Endothelial cell of umbilical vein (primary cell): ENCODE results near the gene ISG15. TPM values are rescaled to one million over a fixed set of nuclear protein-coding genes. Genes with fewer than 3 reads are reported as not detected.
"Not testable (repeated sequence)": the region's sequence is repeated elsewhere in the genome, so short reads cannot be mapped to it uniquely, and the experiment has no call there.

Experiments used
- BruUV-seq: library from RNA; stranded (reverse); fragments of 400-500 nt; replicated peaks from 2 replicates; lab custom pipeline; 2021; lab: Mats Ljungman, UMichigan
- CTCF ChIA-PET: fragments of 300-600, 350-600 bp; sonication (Branson Sonifier 250); formaldehyde crosslinking; loops from one replicate; lab custom pipeline; 2021; ENCODE audit warnings: antibody characterized with exemption, inconsistent platforms; lab: Charles Lee
- POLR2A ChIA-PET: fragments of 300-600, 350-600 bp; sonication (Branson Sonifier 250); formaldehyde crosslinking; loops from one replicate; lab custom pipeline; 2021; ENCODE audit warnings: antibody characterized with exemption, inconsistent platforms; lab: Charles Lee
- DNase-seq: peaks from one replicate; pipeline ENCODE4 v3.0.0-alpha.2; 2011; ENCODE audit warnings: low read depth, low spot score
- FAIRE-seq: peaks from 2 replicates; lab custom pipeline; 2011; peaks lifted over from hg19 to GRCh38; lab: Jason Lieb, UNC
- H2AFZ ChIP-seq: 2 replicates; pipeline ENCODE4 v1.6.0; 2012; ENCODE audit warnings: low read depth, low read length, control low read depth, inconsistent platforms
- H3K27ac ChIP-seq: 2 replicates; pipeline ENCODE4 v1.5.1; 2011; ENCODE audit warnings: low read depth, mild to moderate bottlenecking, control low read depth, low read length, moderate library complexity; ENCODE audit not compliant: insufficient read depth
- H3K27me3 ChIP-seq, 2 experiments: 2 replicates each; pipeline versions ENCODE4 v1.6.0 to v1.6.1; 2011; ENCODE audit warnings: low read length in 2 of 2, mixed read lengths in 1 of 2; ENCODE audit not compliant: control insufficient read depth in 2 of 2, insufficient read depth in 2 of 2
- H3K36me3 ChIP-seq, 2 experiments: 2 replicates in 1 of 2; 3 replicates in 1 of 2; pipeline ENCODE4 v1.5.1; 2011; ENCODE audit warnings: low read length in 2 of 2, mild to moderate bottlenecking in 1 of 2, moderate library complexity in 1 of 2; ENCODE audit not compliant: control insufficient read depth in 2 of 2, insufficient read depth in 2 of 2; ENCODE audit errors: extremely low read depth in 1 of 2
- H3K4me1 ChIP-seq: 3 replicates; pipeline ENCODE4 v1.5.1; 2011; ENCODE audit warnings: mild to moderate bottlenecking, low read length; ENCODE audit not compliant: control insufficient read depth, insufficient read depth; ENCODE audit errors: extremely low read depth
- H3K4me2 ChIP-seq: 2 replicates; pipeline ENCODE4 v1.6.1; 2011; ENCODE audit warnings: low read length, control low read depth, mixed read lengths; ENCODE audit not compliant: insufficient read depth
- H3K4me3 ChIP-seq, 3 experiments: fragments of 200-600 bp in 1 of 3; sonication (generic), shearing (Covaris generic) in 1 of 3; replicated peaks in 1 of 3; 2 replicates each; pipeline ENCODE4 v1.5.1; 2011 to 2016; ENCODE audit warnings: control low read depth in 3 of 3, low read length in 3 of 3, mild to moderate bottlenecking in 2 of 3, inconsistent platforms in 1 of 3, low read depth in 1 of 3, moderate library complexity in 1 of 3; ENCODE audit not compliant: insufficient read depth in 1 of 3
- H3K79me2 ChIP-seq: 2 replicates; pipeline ENCODE4 v1.6.0; 2012; ENCODE audit warnings: low read length, inconsistent platforms; ENCODE audit not compliant: control insufficient read depth, insufficient read depth
- H3K9ac ChIP-seq: replicated peaks from 2 replicates; pipeline ENCODE3; 2011; ENCODE audit warnings: low read length, control low read depth; ENCODE audit not compliant: insufficient read depth; ENCODE audit errors: extremely low read depth
- H3K9me1 ChIP-seq: replicated peaks from 3 replicates; pipeline ENCODE4 v1.6.0; 2011; ENCODE audit warnings: mild to moderate bottlenecking, low read length; ENCODE audit not compliant: control insufficient read depth, insufficient read depth; ENCODE audit errors: extremely low read depth
- H3K9me3 ChIP-seq: replicated peaks from 2 replicates; pipeline ENCODE4 v1.5.1; 2012; ENCODE audit warnings: low read length, inconsistent platforms; ENCODE audit not compliant: control insufficient read depth, insufficient read depth
- H4K20me1 ChIP-seq: replicated peaks from 2 replicates; pipeline ENCODE3; 2011; ENCODE audit warnings: mild to moderate bottlenecking, low read length; ENCODE audit not compliant: control insufficient read depth, insufficient read depth; ENCODE audit errors: extremely low read depth
- EZH2 ChIP-seq: IDR thresholded peaks from 2 replicates; pipeline ENCODE4 v1.6.1; 2012; ENCODE audit warnings: borderline replicate concordance, low read depth, mild to moderate bottlenecking, moderate library complexity, low read length, inconsistent platforms; ENCODE audit not compliant: severe bottlenecking
- FOS ChIP-seq: IDR thresholded peaks from 2 replicates; pipeline ENCODE4 v1.6.1; 2011; ENCODE audit warnings: mild to moderate bottlenecking, low read length, moderate library complexity, borderline replicate concordance; ENCODE audit not compliant: insufficient read depth
- GATA2 ChIP-seq: IDR thresholded peaks from 2 replicates; pipeline ENCODE4 v1.7.0; 2011; ENCODE audit warnings: low read depth, mild to moderate bottlenecking, moderate library complexity, mixed read lengths, low read length; ENCODE audit not compliant: insufficient read length, insufficient read depth
- JUN ChIP-seq: IDR thresholded peaks from 2 replicates; pipeline ENCODE4 v1.6.1; 2011; ENCODE audit warnings: borderline replicate concordance, low read depth; ENCODE audit not compliant: insufficient read length, insufficient read depth
- MYC ChIP-seq: IDR thresholded peaks from one replicate; pipeline ENCODE4 v1.6.1; 2011; ENCODE audit warnings: mild to moderate bottlenecking, low read depth, low read length
- POLR2A ChIP-seq: IDR thresholded peaks from 2 replicates; pipeline ENCODE4 v1.6.1; 2012; ENCODE audit warnings: low read depth, mild to moderate bottlenecking, control low read depth, low read length
- POLR2AphosphoS5 ChIP-seq: IDR thresholded peaks from 2 replicates; pipeline ENCODE4 v1.6.1; 2012; ENCODE audit warnings: low read depth, mild to moderate bottlenecking, control low read depth, low read length, moderate library complexity; ENCODE audit not compliant: insufficient read depth
- dilution Hi-C: fragments of 300-500 bp; cut with MboI; formaldehyde crosslinking; loops from one replicate; pipeline ENCODE4 v1.15.0; 2019; ENCODE audit warnings: low sequenced_read_pairs; ENCODE audit not compliant: extremely low pct_ligation_motif_present
- intact Hi-C: fragments of 100-400 bp; cut with micrococcal nuclease; formaldehyde crosslinking; loops from one replicate; pipeline ENCODE4 v1.10.0; 2022
- polyA plus RNA-seq, 4 experiments: library from polyadenylated mRNA; depleted of rRNA in 3 of 4; stranded (reverse) in 3 of 4; unstranded in 1 of 4; fragments of >200 nt; gene quantifications; 2 replicates each; pipeline versions ENCODE4 v1.2.1 to v1.2.3, GENCODE V29; 2011 to 2012; ENCODE audit warnings: missing spikeins in 1 of 4
- total RNA-seq: library from RNA; stranded (reverse); gene quantifications from 2 replicates; pipeline ENCODE4 v1.2.3, GENCODE V29; 2021
- TF ChIP-seq, protein P1 (sequence below): IDR thresholded peaks from 2 replicates; pipeline ENCODE4 v1.6.1; 2011; ENCODE audit not compliant: insufficient read depth, insufficient read length
- TF ChIP-seq, protein P2 (sequence below), 2 donors: IDR thresholded peaks; 1 replicate in 1 of 2; 2 replicates in 1 of 2; pipeline ENCODE4 v1.5.1; 2011; ENCODE audit warnings: low read length in 2 of 2, mild to moderate bottlenecking in 2 of 2, moderate library complexity in 2 of 2, control low read depth in 1 of 2, inconsistent platforms in 1 of 2, low read depth in 1 of 2; ENCODE audit not compliant: insufficient read depth in 1 of 2; ENCODE audit errors: extremely low read depth in 1 of 2

The ISG15 gene
- total and polyA plus RNA-seq, 2 donors (not counting 3 experiments of a cell fraction or from before 2014, with no cell fraction given), result 44.6 to 154 TPM

DNA sequence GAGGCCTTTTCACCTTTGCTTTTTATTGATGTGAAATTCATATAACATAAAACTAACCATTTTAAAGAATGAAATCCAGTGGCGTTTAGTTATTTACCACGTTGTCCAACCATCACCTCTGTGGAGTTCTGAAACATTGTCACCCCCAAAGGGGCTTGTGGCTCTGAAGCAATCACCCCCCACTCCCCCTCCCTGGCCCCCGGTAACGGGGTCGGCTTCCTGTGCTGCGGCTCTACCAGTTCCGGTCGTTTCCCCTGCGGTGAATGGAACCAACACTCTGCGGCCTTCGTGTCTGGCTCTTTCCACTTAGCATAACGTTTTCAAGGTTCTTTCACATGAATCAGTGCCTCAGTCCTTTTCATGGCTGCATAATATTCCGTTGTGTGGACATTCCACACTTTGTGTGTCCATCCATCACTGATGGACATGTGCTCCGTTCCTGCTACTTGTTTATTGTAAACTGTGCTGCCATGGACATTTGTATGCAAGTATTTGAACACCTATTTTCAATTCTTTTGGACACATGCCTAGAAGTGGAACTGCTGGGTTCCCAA is 1.8 kb upstream of the ISG15 start:
- H3K9me3 ChIP-seq, result no peaks in the 10 kb centered on the region
- ChIA-PET POLR2A (no interaction called here), CTCF (no interaction called here)
- intact Hi-C loops, result loop anchor here (5.0 kb wide), 1 partner anchor 261 kb away; the partner anchor contains the start of gene UBE2J2
- H3K4me3 ChIP-seq, result no peak overlapping the region
- H3K27ac ChIP-seq, result no peak overlapping the region
- peaks cover 10% of the 10 kb centered on the region for H3K4me1 ChIP-seq
- no peaks in the 10 kb centered on the region for H3K36me3 ChIP-seq
- no peak overlapping the region for H2AFZ ChIP-seq
- H3K9me1 ChIP-seq, result no peaks in the 10 kb centered on the region
- FAIRE-seq, result no peak
- H3K4me2 ChIP-seq, result no peak overlapping the region
- no peaks in the 10 kb centered on the region for H4K20me1 ChIP-seq
- no peak for DNase-seq
- dilution Hi-C loops, result no loop called here
- no peak overlapping the region for H3K9ac ChIP-seq
- no peaks in the 10 kb centered on the region for H3K27me3 ChIP-seq
- TF ChIP-seq FOS (no peak), POLR2AphosphoS5 (no peak), POLR2A (no peak), MYC (no peak), JUN (no peak), EZH2 (no peak), GATA2 (no peak)
- TF ChIP-seq, protein P1, sequence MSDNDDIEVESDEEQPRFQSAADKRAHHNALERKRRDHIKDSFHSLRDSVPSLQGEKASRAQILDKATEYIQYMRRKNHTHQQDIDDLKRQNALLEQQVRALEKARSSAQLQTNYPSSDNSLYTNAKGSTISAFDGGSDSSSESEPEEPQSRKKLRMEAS, result no peak
- TF ChIP-seq, protein P2, sequence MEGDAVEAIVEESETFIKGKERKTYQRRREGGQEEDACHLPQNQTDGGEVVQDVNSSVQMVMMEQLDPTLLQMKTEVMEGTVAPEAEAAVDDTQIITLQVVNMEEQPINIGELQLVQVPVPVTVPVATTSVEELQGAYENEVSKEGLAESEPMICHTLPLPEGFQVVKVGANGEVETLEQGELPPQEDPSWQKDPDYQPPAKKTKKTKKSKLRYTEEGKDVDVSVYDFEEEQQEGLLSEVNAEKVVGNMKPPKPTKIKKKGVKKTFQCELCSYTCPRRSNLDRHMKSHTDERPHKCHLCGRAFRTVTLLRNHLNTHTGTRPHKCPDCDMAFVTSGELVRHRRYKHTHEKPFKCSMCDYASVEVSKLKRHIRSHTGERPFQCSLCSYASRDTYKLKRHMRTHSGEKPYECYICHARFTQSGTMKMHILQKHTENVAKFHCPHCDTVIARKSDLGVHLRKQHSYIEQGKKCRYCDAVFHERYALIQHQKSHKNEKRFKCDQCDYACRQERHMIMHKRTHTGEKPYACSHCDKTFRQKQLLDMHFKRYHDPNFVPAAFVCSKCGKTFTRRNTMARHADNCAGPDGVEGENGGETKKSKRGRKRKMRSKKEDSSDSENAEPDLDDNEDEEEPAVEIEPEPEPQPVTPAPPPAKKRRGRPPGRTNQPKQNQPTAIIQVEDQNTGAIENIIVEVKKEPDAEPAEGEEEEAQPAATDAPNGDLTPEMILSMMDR (IDR thresholded peaks at IDR 0.05; ENCODE audit: extremely low read depth in 1 of 2, insufficient read depth in 1 of 2, low read depth in 1 of 2, low read length in 2 of 2), result no peak
- no TSS peak for BruUV-seq
- H3K79me2 ChIP-seq, result no peaks in the 10 kb centered on the region

- dilution Hi-C loops, result not testable (repeated sequence)
- CTCF ChIA-PET, result interaction anchor here (1.7 to 4.2 kb wide), 2 partner anchors 10 to 28 kb away, joined by 11 to 41 read pairs; no protein-coding TSS in a partner anchor
- TSS peak; percentile 72 for BruUV-seq
These were observed 577 bp upstream of the ISG15 start for GRCh38 chr1:1012736-1013104.

More at GRCh38 chr1:1012736-1013104, 577 bp upstream of the ISG15 start:
- FAIRE-seq, H3K36me3 ChIP-seq, POLR2A ChIA-PET, H4K20me1 ChIP-seq, H3K9me1 ChIP-seq, H3K9me3 ChIP-seq, H3K27me3 ChIP-seq, DNase-seq, H3K79me2 ChIP-seq: not testable (repeated sequence)
- Histone ChIP-seq H2AFZ (peak overlapping the region; percentile 62), H3K4me2 (peak overlapping the region; percentile 78), H3K9ac (peak overlapping the region; percentile 65), H3K27ac (peak overlapping the region; percentile 54), H3K4me3 (peak overlapping the region; percentile 41 to 83 (median 81)), H3K4me1 (peaks cover 10% of the 10 kb centered on the region)
- intact Hi-C loops, result loop anchor here (5.0 kb wide), 1 partner anchor 260 kb away; the partner anchor contains the start of gene UBE2J2
